Stimulated activated naive CD4-positive, alpha-beta T cell (primary cell): ENCODE results near the gene JAK2.
"Not testable (repeated sequence)": the region's sequence is repeated elsewhere in the genome, so short reads cannot be mapped to it uniquely, and the experiment has no call there.

Experiments used
- DNase-seq, 6 experiments: peaks; one replicate each; lab custom pipeline; 2025; lab: John Stamatoyannopoulos, UW

Gene JAK2

GRCh38 chr9:4980086-4980727 is 4.9 kb upstream of the JAK2 start:
- no peak for DNase-seq

DNA sequence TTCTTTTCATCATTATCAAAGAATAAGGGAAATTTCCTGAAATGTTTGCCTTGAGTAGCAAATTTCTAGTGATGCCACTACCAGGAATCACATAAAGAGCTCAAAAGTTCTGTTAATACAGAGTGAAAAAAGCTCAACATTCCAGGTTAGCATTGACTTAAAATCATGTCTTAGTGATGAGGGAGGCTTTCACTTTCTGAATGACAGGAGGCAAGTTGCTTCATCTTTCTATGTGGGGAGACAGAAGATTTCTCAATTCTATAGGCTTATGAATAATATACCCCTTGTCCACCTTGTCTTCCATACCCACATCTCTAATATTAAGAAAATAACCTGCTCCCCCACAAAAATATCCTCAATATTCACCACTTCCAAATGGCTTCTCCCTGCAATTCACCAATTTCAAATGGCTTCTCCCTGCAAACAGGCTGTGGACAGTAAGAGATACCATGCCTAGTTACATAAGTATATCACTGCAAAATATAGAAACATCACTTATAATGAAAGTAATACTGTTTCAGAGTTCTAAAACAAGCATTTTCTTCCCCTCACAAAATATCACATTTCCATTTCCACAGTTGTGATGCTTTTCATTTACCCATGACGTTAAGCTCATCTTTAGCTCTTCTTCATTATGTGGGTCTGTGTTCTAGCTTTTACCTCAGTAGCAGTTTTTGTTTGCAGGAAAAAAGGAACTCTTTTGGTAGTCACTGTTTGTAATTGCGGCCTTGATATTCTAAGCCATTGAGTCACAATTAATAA is 2.2 kb upstream of the JAK2 start:
- DNase-seq: no peak

DNA sequence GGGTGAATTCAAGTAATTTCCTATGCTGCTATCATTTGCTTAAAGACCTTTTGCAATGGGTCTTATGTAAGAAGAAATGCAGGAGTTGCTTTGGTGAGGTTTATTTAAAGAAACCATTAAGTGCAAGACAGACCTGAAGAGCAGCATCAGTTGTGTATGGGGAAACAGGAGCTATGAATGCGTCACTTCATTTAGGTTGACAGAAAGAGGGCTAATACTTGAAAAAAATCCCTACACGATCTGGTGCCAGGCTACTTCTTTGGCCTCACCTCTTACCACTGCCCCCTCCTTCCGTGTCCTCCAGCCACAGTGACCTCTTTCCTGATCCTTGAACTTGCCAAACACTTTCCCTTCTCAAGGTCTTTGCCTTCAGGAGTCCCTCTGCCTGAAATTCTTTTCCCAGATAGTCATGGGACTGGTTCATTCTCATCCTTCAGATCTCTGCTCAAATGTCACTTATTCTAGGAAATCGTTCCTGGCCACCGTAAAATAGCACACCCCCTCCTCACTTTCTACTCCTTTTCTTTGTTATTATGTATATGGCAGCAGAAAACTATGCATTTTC is 1.4 kb upstream of the JAK2 start:
- no peak for DNase-seq

DNA sequence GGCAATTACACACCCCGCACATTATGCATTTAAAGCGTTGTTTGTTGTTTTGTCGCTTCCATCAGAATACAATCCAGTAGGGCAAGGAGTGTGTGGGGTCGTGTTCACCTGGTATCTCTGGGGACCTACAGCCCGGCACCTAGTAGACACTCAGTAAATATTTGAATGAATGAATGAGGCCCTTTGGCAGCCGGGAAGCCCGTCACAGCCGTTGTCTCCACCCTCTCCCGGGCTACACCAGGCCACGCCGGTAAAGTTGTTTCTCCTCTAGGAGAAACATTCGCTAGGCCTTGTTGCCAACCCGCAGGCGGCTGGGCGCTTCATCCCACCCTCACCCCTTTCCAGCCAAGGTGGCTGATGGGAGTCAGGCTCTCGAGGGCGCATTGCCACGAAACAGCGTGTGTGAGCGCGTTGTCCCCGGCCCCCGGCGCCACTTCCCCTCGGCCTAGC is 876 bp upstream of the JAK2 start:
- DNase-seq: no peak

DNA sequence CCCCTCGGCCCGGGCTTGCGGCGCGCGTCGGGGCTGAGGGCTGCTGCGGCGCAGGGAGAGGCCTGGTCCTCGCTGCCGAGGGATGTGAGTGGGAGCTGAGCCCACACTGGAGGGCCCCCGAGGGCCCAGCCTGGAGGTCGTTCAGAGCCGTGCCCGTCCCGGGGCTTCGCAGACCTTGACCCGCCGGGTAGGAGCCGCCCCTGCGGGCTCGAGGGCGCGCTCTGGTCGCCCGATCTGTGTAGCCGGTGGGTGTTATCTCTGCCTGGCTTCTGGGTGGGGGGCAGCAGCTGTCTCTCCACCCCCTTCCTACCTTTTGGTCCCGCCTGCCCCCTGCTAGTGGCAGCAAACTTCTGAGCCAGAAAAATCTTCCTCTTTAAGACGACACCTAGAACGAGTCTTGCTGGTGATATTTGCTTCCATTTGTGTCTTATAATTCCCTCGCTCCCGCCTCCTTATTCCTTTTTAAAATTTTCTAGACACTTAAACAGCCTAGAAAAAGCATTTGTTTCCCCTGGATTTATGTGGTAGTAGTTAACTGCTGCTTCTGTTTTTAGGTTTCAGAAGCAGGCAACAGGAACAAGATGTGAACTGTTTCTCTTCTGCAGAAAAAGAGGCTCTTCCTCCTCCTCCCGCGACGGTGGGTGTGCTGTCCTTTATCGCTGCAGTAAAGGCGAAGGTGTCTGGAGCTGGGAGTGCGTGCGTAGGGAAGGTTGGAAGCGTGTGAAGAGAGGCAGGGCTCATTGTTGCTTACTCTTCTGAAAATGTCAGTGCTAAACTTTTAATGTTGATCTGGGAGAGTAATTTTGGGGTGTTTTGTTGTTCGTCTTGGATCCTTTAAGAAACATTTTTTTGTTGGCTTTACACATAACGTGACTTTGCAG is 554 bp downstream of the JAK2 start:
- peak in 4 of 6 experiments; percentile 31 to 66 (median 40) for DNase-seq

DNA sequence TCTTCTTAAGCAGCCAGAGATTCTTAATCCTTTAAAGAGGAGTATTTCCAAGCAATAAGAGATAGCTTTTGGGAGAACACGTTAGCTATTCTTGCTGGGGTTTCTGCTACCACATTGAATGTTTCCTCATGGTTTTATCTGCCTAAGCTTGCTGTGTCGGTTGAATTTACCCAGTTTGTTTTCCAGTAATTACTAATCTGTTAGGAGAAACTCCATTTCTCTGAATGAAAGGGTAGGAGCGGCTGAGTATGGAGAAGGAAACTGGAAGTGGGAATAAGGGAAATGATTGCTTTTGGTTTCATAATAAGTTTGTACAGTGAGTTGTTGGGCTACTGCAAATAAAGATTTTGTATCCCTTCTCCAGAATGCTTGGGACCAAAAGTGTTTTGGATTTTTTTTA is 1.2 kb downstream of the JAK2 start:
- DNase-seq: no peak

DNA sequence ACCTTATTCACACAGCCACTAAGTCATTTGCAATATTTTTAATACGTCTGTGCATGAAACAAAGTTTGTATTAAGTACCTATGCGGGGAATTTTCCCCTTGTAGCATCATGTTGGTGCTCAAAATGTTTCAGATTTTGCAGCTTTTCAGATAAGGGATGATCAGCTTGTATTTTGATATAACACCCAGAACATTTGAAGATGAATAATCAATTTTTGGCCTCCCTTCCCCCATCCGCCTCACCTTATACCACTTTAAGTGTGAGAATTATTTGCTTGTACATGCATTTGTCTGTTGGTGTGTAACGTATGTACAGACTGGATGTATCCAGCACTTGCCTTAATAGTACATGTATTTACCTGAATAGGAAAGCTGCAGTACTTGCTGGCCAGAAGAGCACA is 1.7 kb downstream of the JAK2 start:
- DNase-seq: no peak

DNA sequence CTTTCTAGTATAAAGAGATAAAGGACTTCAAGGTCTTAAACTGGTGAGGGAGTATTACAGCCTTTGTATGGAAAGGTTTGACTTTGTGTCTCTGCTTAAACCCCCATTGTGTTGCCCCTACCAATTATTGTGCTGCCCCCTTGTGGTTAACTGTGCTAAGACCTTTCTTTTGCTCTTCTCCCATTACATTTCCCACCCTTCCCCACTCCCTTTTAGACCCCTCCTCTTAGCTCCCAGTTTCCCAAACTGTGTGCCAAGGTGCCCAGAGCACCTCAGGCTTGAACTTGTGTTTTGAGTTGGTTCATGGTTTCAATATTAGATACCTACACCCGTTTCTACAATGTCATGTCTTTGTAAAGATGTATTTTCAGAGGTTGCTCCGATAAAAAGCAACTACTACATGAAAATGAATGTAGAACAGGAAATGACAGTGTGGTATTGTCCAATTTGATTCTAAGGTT is 2.9 kb downstream of the JAK2 start:
- DNase-seq: peak; percentile 8 to 69 (median 30)

GRCh38 chr9:4992872-4993271 is 7.8 kb downstream of the JAK2 start:
- DNase-seq: no peak

DNA sequence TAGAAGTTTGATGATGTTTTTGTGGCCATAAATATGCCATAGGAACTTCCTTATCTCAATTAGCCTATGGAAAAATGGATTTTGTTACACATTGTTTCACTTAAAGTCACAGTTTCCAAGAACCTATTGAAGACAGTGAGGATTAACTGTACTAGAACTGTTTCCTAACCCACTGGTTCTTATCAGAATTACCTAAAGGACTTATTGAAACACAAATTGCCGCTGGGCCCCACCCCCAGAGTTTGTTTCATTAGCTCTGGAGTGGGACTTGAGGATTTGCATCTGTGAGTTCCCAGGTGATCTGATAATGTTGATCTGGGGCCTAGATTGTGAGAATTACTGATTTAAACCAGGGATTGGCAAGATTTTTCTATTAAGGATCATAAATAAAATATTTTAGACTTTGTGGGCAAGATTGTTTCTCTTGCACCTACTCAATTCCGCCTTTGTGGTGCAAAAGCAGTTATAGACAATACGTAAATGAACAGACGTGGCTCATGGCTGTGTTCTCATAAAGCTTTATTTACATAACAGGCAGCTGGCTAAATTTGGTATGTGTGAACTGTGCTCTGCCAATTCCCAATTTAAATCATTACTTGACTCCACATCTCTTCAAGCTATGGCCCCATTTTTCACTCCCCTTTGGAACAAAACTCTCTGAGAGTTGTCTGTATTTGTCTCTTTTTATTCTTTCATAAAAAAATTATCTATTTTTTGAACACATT is 9.3 kb downstream of the JAK2 start:
- no peak for DNase-seq

GRCh38 chr9:4997196-4997595 is 12.1 kb downstream of the JAK2 start:
- no peak for DNase-seq

- no peak for DNase-seq
Measured at GRCh38 chr9:4997631-4998030, 12.6 kb downstream of the JAK2 start.

- no peak for DNase-seq
Measured at GRCh38 chr9:5002811-5003210, 17.7 kb downstream of the JAK2 start.

- DNase-seq: no peak
Measured at GRCh38 chr9:5004481-5004880, 19.4 kb downstream of the JAK2 start.

- no peak for DNase-seq
Measured at GRCh38 chr9:5008202-5008601, 23.1 kb downstream of the JAK2 start.

- no peak for DNase-seq
Measured at GRCh38 chr9:5013374-5013773, 28.3 kb downstream of the JAK2 start.

- no peak for DNase-seq
Measured at GRCh38 chr9:5015934-5016333, 30.9 kb downstream of the JAK2 start.

DNA sequence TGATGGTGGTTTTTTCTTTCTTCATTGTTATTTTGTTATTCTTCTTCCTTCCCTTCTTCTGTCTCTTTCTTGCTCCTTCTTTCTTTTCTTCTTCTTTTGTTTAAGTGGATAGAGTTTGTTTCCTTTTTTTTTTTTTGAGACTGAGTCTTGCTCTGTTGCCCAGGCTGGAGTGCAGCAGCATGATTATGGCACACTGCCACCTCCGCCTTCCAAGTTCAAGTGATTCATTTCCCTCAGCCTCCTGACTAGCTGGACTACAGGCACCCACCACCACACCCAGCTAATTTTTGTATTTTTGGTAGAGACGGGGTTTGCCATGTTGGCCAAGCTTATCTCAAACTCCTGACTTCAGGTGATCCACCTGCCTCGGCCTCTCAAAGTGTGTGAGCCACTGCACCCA is 40.3 kb downstream of the JAK2 start:
- no peak for DNase-seq

GRCh38 chr9:5031941-5032340 is 46.9 kb downstream of the JAK2 start:
- not testable (repeated sequence) for DNase-seq

- no peak for DNase-seq
Measured at GRCh38 chr9:5040730-5041389, 55.8 kb downstream of the JAK2 start.
